ENCODE results near the gene MFF. TPM values are rescaled to one million over a fixed set of nuclear protein-coding genes. Genes with fewer than 3 reads are reported as not detected.

Gene MFF
- total and polyA plus RNA-seq, 2 of the 8 experiments (the other 6 are each of a cell fraction or from before 2014, with no cell fraction given) = 36.2 to 86.8 TPM

GRCh38 chr2:227340106-227340505, 15.1 kb downstream of the MFF start:
- Histone ChIP-seq H4K8ac (ENCODE audit: extremely low read depth, insufficient read depth, low read length) (no peak overlapping the region), H4K20me1 (replicated peaks in 1 of 2; ENCODE audit: control insufficient read depth in 1 of 2, insufficient read depth in 2 of 2, low read length in 2 of 2) (peaks cover 0 to 3% of the 10 kb centered on the region in 2 experiments), H3K18ac (ENCODE audit: extremely low read depth, low read length) (no peak overlapping the region), H3K9ac (replicated peaks in 1 of 4; ENCODE audit: extremely low read depth in 1 of 4, low read depth in 3 of 4, low read length in 3 of 4) (no peak overlapping the region), H2BK5ac (ENCODE audit: low read depth, low read length) (no peak overlapping the region), H3K27me3 (replicated peaks in 1 of 4; ENCODE audit: control insufficient read depth in 3 of 4, extremely low read depth in 1 of 4, insufficient read depth in 3 of 4, low read length in 3 of 4) (no peaks in the 10 kb centered on the region), H4K5ac (ENCODE audit: insufficient read length, low read depth, low read length) (no peak overlapping the region), H3K4ac (replicated peaks; ENCODE audit: insufficient read length, low read depth, low read length) (no peak overlapping the region), H4K91ac (replicated peaks; ENCODE audit: insufficient read length, low read length) (no peak overlapping the region), H2BK20ac (ENCODE audit: low read length) (no peak overlapping the region), H3K4me3 (ENCODE audit: extremely low read depth in 1 of 4, insufficient read depth in 2 of 4, low read depth in 3 of 4, low read length in 4 of 4) (no peak overlapping the region), H2BK15ac (ENCODE audit: low read length) (no peak overlapping the region), H3K4me1 (replicated peaks in 1 of 4; ENCODE audit: control insufficient read depth in 3 of 4, insufficient read depth in 4 of 4, low read length in 3 of 4) (no peaks in the 10 kb centered on the region), H3K27ac (ENCODE audit: low read depth, low read length) (no peak overlapping the region), H3K36me3 (ENCODE audit: control insufficient read depth in 2 of 4, insufficient read depth in 4 of 4, low read length in 3 of 4) (peaks cover 5 to 43% (median 8%) of the 10 kb centered on the region in 4 experiments; a peak in 5 of 8 replicates), H3K79me1 (ENCODE audit: low read depth, low read length) (no peaks in the 10 kb centered on the region), H3K4me2 (ENCODE audit: insufficient read depth in 1 of 2, low read depth in 2 of 2, low read length in 2 of 2) (no peak overlapping the region), H3K79me2 (ENCODE audit: control insufficient read depth in 1 of 2, insufficient read depth in 2 of 2, low read length in 2 of 2) (no peaks in the 10 kb centered on the region), H3K14ac (ENCODE audit: insufficient read length) (no peak overlapping the region), H3K9me3 (ENCODE audit: insufficient read depth in 2 of 2, low read depth in 1 of 2, low read length in 1 of 2) (no peaks in the 10 kb centered on the region), H2BK12ac (ENCODE audit: low read depth, low read length) (no peak overlapping the region), H2AFZ (ENCODE audit: low read length) (no peak overlapping the region), H3K56ac (replicated peaks; ENCODE audit: insufficient read length, low read depth, low read length) (no peak overlapping the region), H3K23me2 (ENCODE audit: low read depth, low read length) (no peaks in the 10 kb centered on the region), H3K23ac (ENCODE audit: insufficient read length) (no peak overlapping the region), H2AK5ac (ENCODE audit: low read depth, low read length) (no peak overlapping the region), H2BK120ac (replicated peaks; ENCODE audit: low read depth, low read length) (no peak overlapping the region)
- ChIA-PET CTCF (ENCODE audit: partially characterized antibody) (no interaction called here), POLR2A (ENCODE audit: partially characterized antibody) (no interaction called here)
- DNase-seq (ENCODE audit: low read depth in 1 of 2, low spot score in 2 of 2) = no peak
- TF ChIP-seq KDM5A (IDR thresholded peaks at IDR 0.05; ENCODE audit: low read length) (no peak), RFX5 (IDR thresholded peaks at IDR 0.05; ENCODE audit: borderline replicate concordance, low read depth, low read length) (no peak), PHF8 (conservative IDR thresholded peaks at IDR 0.05; ENCODE audit: low read depth, low read length) (no peak), SP2 (IDR thresholded peaks at IDR 0.05; ENCODE audit: low read length) (no peak), CTBP2 (IDR thresholded peaks at IDR 0.05; ENCODE audit: borderline replicate concordance, insufficient read depth, insufficient read length, low read length) (no peak), ZNF274 (IDR thresholded peaks at IDR 0.05; ENCODE audit: borderline replicate concordance, extremely low read depth, low read length) (no peak), BRCA1 (IDR thresholded peaks at IDR 0.05; ENCODE audit: low read depth, low read length) (no peak), HDAC2 (IDR thresholded peaks at IDR 0.05; ENCODE audit: borderline replicate concordance in 1 of 2, low read depth in 2 of 2, low read length in 2 of 2) (no peak), YY1 (IDR thresholded peaks at IDR 0.05; ENCODE audit: low read depth, low read length) (no peak), EGR1 (IDR thresholded peaks at IDR 0.05; ENCODE audit: borderline replicate concordance, low read depth, low read length) (no peak)
- WGBS, 2 experiments (ENCODE audit: extremely low coverage in 1 of 2, insufficient coverage in 1 of 2, insufficient read length in 1 of 2, insufficient replicate concordance in 2 of 2, low coverage in 1 of 2, low lambda C conversion rate in 2 of 2, missing lambda C conversion rate in 1 of 2) = 74% methylated on average over 6 of the region's 6 CpGs; no CpG with 5 or more reads in 1 of the 2 experiments
- FAIRE-seq = no peak

Measured in H1 (cell line).